Pancreas (tissue), 10 donors: ENCODE results near the gene ZC2HC1B. TPM values are rescaled to one million over a fixed set of nuclear protein-coding genes. Genes with fewer than 3 reads are reported as not detected.

Experiments
- ATAC-seq, 4 donors: fragments of 200-7000 bp; cut with Tn5 transposase; one replicate each; pipeline versions ENCODE4 v1.8.0 to v1.9.1; 2020; ENCODE audit warnings: mild to moderate bottlenecking in 4 of 4, moderate library complexity in 4 of 4
- DNase-seq, 6 donors: peaks; one replicate each; pipeline ENCODE4 v3.0.0-alpha.2; 2020
- FAIRE-seq: peaks from 2 replicates; lab custom pipeline; 2012; peaks lifted over from hg19 to GRCh38; lab: Jason Lieb, UNC
- H3K27ac ChIP-seq, 4 donors: fragments of 200-600 bp; sonication (generic); 1 replicate in 3 of 4; 2 replicates in 1 of 4; pipeline versions ENCODE4 v1.5.0 to v1.8.0; 2020
- H3K27me3 ChIP-seq, 4 donors: fragments of 200-600 bp; one replicate each; pipeline ENCODE4 v1.8.0; 2021
- H3K36me3 ChIP-seq, 3 donors: fragments of 200-600 bp; sonication (generic) in 1 of 3; one replicate each; pipeline versions ENCODE4 v1.5.0 to v1.8.0; 2020 to 2021
- H3K4me1 ChIP-seq, 3 donors: fragments of 200-600 bp; one replicate each; pipeline ENCODE4 v1.8.0; 2021
- H3K4me3 ChIP-seq, 4 donors: fragments of 200-600 bp; sonication (generic) in 2 of 4; one replicate each; pipeline versions ENCODE4 v1.5.0 to v1.8.0; 2020 to 2021
- H3K9me3 ChIP-seq, 4 donors: fragments of 200-600 bp; one replicate each; pipeline ENCODE4 v1.8.0; 2021
- CTCF ChIP-seq, 4 donors: fragments of 200-600 bp; sonication (generic) in 3 of 4; IDR thresholded peaks; one replicate each; pipeline versions ENCODE4 v1.5.0 to v1.8.0; 2021; ENCODE audit warnings: antibody characterized with exemption in 4 of 4
- WGBS, 2 donors: extraction: QIAGEN DNeasy Blood & Tissue Kit; methylation state at CpG; one replicate each; pipeline ENCODE4 v1.1.7; 2013; 5-methylcytosine and 5-hydroxymethylcytosine counted together
- intact Hi-C, 3 donors: fragments of 100-400 bp; cut with DNase I; formaldehyde crosslinking; loops; one replicate each; pipeline versions ENCODE4 v1.11.1 to v1.14.2; 2022
- polyA plus RNA-seq, 2 donors: library from polyadenylated mRNA; stranded (reverse); fragments of 200-250 nt; gene quantifications; one replicate each; pipeline ENCODE4 v1.2.3, GENCODE V29; 2013
- total RNA-seq, 6 donors: library from RNA; stranded (reverse); fragmentation: NEBNext Ultra II Directional in 4 of 6; extraction: Animal tissue kit (Norgen Biotek cat#: 25700) in 4 of 6; gene quantifications; one replicate each; pipeline versions ENCODE4 v1.2.1 to v1.2.4, GENCODE V29; 2021 to 2023
- donor health status: healthy with polysubstance abuse.
- donor health status: DM: no; HTN: no; CAD: no; lungs with moderate emphysema.
- donor health status: DM: no; HTN: no; CAD: no.
- donor health status: control.
- donor health status: control.
- donor health status: Bipolar disorder and iron deficiency.
- donor health status: DM: yes; HTN: yes; CAD: no.
- donor health status: DM: no; HTN: no; CAD: no.
- donor health status: DM: no; HTN: no; CAD: no.
- donor health status: DM: yes; HTN: yes; CAD: no.

Gene ZC2HC1B
- total and polyA plus RNA-seq, 8 donors, result not detected

GRCh38 chr6:143965503-143966171, 101.4 kb downstream of the ZC2HC1B start:
- Histone ChIP-seq H3K36me3 (no peaks in the 10 kb centered on the region), H3K27ac (no peak overlapping the region), H3K27me3 (no peaks in the 10 kb centered on the region), H3K4me3 (no peak overlapping the region), H3K9me3 (no peaks in the 10 kb centered on the region), H3K4me1 (peaks cover 0 to 4% (median 0%) of the 10 kb centered on the region in 3 donors)
- FAIRE-seq (no peak), DNase-seq (no peak), ATAC-seq (peak in 2 of 4 donors; percentile 57 to 69)
- TF ChIP-seq CTCF (IDR thresholded peaks at IDR 0.05), result no peak
- 75 to 77% methylated on average over 6 of the region's 6 CpGs for WGBS, 2 donors
- intact Hi-C loops, result no loop called here

- Histone ChIP-seq H3K9me3 (no peaks in the 10 kb centered on the region), H3K27ac (no peak overlapping the region), H3K4me3 (no peak overlapping the region), H3K36me3 (no peaks in the 10 kb centered on the region), H3K4me1 (peaks cover 0 to 4% (median 0%) of the 10 kb centered on the region in 3 donors), H3K27me3 (no peaks in the 10 kb centered on the region)
- no peak for FAIRE-seq
- 87 to 98% methylated on average over 1 of the region's 1 CpG for WGBS, 2 donors
- intact Hi-C loops, result no loop called here
- TF ChIP-seq CTCF (IDR thresholded peaks at IDR 0.05), result no peak
- no peak for DNase-seq
- no peak for ATAC-seq
Measured at GRCh38 chr6:143966312-143966711, 102.0 kb downstream of the ZC2HC1B start.

GRCh38 chr6:143967706-143968376, 103.6 kb downstream of the ZC2HC1B start:
- H3K27ac ChIP-seq, result no peak overlapping the region
- DNase-seq (no peak), ATAC-seq (peak in 1 of 4 donors; percentile 22), FAIRE-seq (no peak)
- intact Hi-C loops, result no loop called here
- no peaks in the 10 kb centered on the region for H3K36me3 ChIP-seq
- no peaks in the 10 kb centered on the region for H3K27me3 ChIP-seq
- no peak overlapping the region for H3K4me3 ChIP-seq
- peaks cover 0 to 7% (median 5%) of the 10 kb centered on the region in 3 donors for H3K4me1 ChIP-seq
- WGBS, 2 donors, result 72 to 76% methylated on average over 5 of the region's 5 CpGs
- H3K9me3 ChIP-seq, result no peaks in the 10 kb centered on the region
- no peak for TF ChIP-seq CTCF (IDR thresholded peaks at IDR 0.05)

GRCh38 chr6:143969077-143969476, 104.8 kb downstream of the ZC2HC1B start:
- Histone ChIP-seq H3K27ac (no peak overlapping the region), H3K9me3 (no peaks in the 10 kb centered on the region), H3K4me1 (peaks cover 0 to 7% (median 5%) of the 10 kb centered on the region in 3 donors), H3K27me3 (no peaks in the 10 kb centered on the region), H3K36me3 (no peaks in the 10 kb centered on the region), H3K4me3 (no peak overlapping the region)
- WGBS, 2 donors, result 66% methylated on average over 2 of the region's 2 CpGs
- FAIRE-seq (no peak), DNase-seq (no peak), ATAC-seq (no peak)
- intact Hi-C loops, result no loop called here
- TF ChIP-seq CTCF (IDR thresholded peaks at IDR 0.05), result no peak
